NCI-H1417 (cell line): ENCODE measurements around the gene SYDE1.
"Not testable (repeated sequence)": the region's sequence is repeated elsewhere in the genome, so short reads cannot be mapped to it uniquely, and the experiment has no call there.

Experiments
- DNase-seq, 3 experiments: peaks; one replicate each; lab custom pipeline; 2025; lab: John Stamatoyannopoulos, UW

Gene SYDE1, protein sequence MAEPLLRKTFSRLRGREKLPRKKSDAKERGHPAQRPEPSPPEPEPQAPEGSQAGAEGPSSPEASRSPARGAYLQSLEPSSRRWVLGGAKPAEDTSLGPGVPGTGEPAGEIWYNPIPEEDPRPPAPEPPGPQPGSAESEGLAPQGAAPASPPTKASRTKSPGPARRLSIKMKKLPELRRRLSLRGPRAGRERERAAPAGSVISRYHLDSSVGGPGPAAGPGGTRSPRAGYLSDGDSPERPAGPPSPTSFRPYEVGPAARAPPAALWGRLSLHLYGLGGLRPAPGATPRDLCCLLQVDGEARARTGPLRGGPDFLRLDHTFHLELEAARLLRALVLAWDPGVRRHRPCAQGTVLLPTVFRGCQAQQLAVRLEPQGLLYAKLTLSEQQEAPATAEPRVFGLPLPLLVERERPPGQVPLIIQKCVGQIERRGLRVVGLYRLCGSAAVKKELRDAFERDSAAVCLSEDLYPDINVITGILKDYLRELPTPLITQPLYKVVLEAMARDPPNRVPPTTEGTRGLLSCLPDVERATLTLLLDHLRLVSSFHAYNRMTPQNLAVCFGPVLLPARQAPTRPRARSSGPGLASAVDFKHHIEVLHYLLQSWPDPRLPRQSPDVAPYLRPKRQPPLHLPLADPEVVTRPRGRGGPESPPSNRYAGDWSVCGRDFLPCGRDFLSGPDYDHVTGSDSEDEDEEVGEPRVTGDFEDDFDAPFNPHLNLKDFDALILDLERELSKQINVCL

DNA sequence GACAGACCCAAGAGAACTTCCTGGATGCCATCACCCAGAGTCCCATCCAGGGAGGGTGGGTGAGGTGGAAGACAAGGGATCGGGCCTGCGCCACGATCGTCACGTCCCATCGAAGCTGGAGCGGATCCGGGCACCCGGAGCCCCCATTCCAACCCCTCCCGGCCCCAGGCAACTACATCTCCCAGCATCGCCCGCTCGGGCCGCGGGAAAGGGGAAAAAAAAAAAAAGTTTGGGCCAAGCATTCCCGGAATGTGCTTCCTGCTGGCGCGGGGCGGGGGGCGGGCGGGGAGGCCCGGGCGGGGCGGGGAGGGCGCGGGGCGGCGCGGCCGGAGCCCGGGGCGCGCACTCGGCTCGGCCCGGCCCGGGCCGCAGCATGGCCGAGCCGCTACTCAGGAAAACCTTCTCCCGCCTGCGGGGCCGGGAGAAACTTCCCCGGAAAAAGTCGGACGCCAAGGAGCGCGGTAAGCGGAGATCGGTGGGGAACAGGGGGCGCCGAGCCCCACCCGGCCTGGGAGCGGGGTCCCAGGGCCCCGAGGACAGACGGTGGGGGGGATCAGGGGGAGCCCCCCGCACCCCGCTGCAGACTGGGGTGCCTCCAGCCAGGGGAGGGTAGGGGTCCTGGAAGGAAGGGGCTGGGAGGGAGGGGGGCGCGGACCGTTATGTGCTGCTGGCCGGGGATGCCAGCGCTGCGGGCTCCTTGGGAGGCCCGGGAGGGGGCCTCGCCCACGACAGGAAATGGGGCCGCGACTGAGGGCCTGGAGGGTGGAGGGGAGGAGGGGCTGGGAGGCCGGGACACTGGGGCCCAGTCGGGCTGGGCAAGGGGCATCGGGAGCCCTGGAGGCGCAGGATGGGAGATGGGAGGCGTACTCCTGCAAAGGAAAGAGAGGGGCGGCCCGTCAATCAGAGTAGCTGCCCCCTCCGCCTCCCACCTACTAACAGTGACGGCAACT is at the start of gene SYDE1:
Gene SYDE1, plus strand, starts transcription at position 341 of the 950 bp plus-strand sequence. Its CDS starts 33 bp downstream, at position 374.
- no peak for DNase-seq

- DNase-seq = no peak
These were observed 45.2 kb upstream of the SYDE1 start for GRCh38 chr19:15062036-15062435.

DNA sequence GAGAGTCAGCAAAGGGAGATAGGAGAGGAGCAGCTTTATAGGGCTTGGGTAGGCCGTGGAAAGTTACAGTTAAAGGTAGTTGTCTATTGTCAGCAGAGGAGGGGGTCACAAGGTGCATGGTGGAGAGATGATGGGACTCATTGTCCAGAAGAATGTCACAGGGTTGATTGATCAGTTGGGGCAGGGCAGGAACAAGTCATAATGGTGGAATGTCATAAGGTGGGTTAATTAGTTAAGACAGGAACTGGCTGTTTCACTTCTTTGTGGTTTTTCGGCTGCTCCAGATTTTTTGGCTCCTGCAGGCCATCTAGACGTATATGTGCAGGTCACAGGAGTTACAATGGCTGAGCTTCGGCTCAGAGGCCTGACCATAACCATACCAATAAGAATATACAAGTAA is 36.8 kb upstream of the SYDE1 start:
- not testable (repeated sequence) for DNase-seq

DNA sequence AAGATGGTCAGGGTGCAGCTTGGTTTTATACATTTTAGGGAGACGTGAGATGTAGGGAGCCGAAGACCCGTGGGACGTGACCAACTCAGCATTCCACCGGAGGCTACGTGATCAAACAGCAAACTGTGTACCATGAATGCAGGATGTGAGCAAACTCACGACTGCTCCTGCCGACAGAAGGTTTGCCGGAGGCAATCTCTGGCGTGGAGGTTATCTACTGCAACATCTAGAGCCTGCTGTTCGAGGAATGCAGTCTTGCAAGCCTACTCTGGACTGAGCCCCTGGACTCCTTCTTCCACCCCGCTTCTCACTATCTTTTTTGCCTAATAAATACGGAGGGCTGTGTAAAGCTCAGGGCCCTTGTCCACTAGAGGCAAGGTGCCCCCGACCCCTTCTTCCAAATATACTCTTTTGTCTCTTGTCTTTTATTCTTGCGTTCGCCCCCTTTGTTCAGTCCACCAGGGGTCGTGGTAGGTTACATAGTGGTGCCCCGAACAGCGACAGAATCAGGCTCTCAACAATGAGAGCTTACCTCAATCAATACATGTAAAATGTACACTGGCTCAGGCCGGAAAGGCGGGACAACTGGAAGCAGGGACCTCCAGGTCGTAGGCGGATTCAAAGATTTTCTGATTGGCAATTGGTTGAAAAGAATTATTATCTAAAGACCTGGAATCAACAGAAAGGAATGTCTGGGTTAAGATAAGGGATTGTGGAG is 34.1 kb upstream of the SYDE1 start:
- no peak for DNase-seq

DNA sequence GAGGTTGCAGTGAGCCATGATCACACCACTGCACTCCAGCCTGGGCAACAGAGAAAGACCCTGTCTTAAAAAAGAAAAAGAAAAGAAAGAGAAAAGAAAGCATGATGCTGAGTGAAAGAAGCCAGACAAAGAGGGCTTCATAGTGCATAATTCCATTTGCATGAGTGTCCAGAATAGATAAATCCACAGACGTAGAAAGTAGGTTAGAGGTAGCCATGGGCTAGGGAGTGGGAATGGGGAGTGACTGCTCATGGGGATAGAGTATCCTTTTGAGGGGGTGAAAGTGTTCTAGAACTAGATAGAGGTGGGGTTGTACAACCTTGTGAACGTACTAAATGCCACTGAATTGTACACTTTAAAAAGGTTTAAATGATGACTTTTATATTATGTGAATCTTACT is 32.8 kb upstream of the SYDE1 start:
- DNase-seq = no peak

GRCh38 chr19:15075806-15076205 is 31.4 kb upstream of the SYDE1 start:
- DNase-seq = no peak

- DNase-seq = not testable (repeated sequence)
These were observed 27.2 kb upstream of the SYDE1 start for GRCh38 chr19:15080002-15080401.

- DNase-seq = no peak
These were observed 25.3 kb upstream of the SYDE1 start, which contains the start of gene OR1I1 for GRCh38 chr19:15081911-15082310. Gene OR1I1, plus strand, starts transcription at chr19:15082211. Its CDS starts 4,855 bp downstream, at chr19:15087066.

- DNase-seq = no peak
These were observed 20.0 kb upstream of the SYDE1 start for GRCh38 chr19:15087182-15087581.

- DNase-seq = peak; percentile 42 to 85 (median 45)
These were observed 15.1 kb upstream of the SYDE1 start for GRCh38 chr19:15091918-15092753.

DNA sequence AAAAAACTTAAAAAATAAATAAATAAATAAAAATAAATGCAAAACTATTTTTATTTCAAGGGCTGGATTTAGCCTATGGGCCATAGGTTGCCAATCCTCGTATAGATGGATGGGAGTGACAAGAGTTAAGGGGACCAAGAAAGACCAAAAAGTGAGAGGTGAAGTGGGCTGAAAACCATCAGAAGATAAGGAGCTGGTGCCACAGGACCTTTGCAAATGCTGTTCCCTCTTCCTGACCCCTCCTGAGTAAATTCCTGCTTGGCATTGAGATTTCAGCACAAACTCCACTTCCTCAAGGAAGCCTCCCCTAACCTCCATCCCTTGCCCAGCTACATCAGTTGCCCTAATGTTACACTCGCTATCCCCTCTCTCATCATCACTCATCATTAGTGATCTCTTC is 14.2 kb upstream of the SYDE1 start:
- no peak for DNase-seq

GRCh38 chr19:15096223-15096622 is 11.0 kb upstream of the SYDE1 start:
- no peak for DNase-seq

DNA sequence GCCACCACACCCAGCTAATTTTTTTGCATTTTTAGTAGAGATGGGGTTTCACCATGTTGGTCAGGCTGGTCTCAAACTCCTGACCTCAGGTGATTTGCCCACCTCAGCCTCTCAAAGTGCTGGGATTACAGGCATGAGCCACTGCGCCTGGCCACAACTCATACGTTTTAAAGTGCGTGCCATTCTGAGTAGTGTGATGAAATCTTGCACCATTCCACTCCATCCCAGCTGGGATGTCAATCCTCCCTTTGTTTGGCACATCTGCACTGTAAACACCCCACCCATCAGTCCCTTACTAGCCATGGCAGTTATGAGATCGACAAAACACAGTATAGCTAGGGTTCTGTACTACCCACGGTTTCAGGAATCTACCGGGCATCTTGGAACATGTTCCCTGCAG is 9.2 kb upstream of the SYDE1 start:
- DNase-seq = peak in 1 of 3 experiments; percentile 6

- DNase-seq = no peak
These were observed 8.7 kb upstream of the SYDE1 start for GRCh38 chr19:15098460-15098859.

DNA sequence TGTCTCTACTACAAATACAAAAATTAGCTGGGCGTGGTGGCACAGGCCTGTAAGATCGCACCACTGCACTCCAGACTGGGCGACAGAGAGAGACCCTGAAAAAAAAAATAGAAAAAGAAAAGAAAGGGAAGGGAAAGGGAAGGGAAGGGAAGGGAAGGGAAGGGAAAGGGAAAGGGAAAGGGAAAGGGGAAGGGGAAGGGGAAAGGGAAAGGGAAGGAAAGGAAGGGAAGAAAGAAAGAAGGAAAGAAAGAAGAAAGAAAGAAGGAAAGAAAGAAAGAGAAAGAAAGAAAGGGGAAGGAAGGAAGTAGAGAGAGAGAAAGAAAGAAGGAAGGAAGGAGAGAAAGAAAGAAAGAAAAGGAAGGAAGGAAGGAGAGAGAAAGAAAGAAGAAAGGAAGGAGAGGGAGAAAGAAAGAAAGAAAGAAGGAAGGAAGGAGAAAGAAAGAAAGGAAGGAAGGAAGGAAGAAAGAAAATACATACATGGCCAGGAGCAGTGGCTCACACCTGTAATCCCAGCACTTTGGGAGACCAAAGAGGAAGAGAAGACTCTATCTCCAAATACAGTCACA is 8.1 kb upstream of the SYDE1 start:
- no peak for DNase-seq

DNA sequence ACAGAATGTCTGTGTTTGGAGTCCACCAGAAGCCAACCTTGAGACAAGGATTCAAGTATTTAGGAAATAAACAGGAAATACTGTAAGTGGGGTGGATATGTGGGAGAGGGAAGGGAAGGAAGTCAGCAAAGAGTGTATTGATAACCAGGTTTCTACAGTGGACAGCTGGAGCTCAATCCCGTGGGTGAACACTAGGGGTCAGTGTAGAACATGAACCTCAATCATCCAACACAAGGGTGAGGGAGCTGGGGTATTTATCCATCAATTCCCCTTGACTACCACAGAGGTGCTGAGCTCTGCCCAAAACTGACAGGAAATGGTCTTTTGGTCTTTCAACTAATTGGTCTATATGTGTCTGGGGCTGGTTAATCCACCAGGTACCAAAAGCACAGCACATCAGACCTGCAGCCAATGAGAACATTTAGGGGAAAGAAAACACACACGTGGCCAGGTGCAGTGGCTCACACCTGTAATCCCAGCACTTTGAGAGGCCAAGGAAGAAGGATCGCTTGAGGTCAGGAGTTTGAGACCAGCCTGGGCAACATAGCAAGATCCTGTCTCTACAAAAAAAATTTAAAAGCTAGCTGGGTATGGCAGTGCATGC is 5.6 kb upstream of the SYDE1 start:
- peak in 1 of 3 experiments; percentile 39 for DNase-seq

DNA sequence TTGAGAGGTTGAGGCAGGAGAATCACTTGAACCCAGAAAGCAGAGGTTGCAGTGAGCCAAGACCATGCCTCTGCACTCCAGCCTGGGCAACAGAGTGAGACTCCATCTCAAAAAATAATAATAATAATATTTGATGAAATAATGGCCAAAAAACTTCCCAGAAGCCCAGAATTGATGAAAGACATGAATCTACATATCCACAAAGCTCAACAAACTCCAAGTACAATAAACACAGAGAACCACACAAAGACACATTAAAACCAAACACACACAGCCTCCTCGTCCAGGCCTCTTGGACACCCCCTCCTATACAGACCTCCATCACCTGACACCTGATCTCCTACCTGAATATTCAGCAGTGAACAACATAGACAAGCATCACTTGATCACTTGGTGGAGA is 3.2 kb upstream of the SYDE1 start:
- DNase-seq = no peak

GRCh38 chr19:15104411-15104810 is 2.8 kb upstream of the SYDE1 start:
- DNase-seq = no peak

- DNase-seq = no peak
These were observed 2.2 kb upstream of the SYDE1 start for GRCh38 chr19:15105044-15105443.
